ENCODE data around the gene JARID2. TPM values are rescaled to one million over a fixed set of nuclear protein-coding genes. Genes with fewer than 3 reads are reported as not detected.

Gene JARID2
- total RNA-seq, 4 donors from 2014 or later = 11.6 to 22.5 (median 16.4) TPM

- H3K36me3 ChIP-seq = peaks cover 0 to 6% of the 10 kb centered on the region in 2 donors
These were observed 284.5 kb downstream of the JARID2 start for GRCh38 chr6:15530411-15530810.

GRCh38 chr6:15531973-15532372 is 286.1 kb downstream of the JARID2 start:
- no peak for ATAC-seq
- no peak overlapping the region for H3K27ac ChIP-seq
- no peaks in the 10 kb centered on the region for H3K27me3 ChIP-seq
- peaks cover 0 to 6% of the 10 kb centered on the region in 2 donors for H3K36me3 ChIP-seq
- intact Hi-C loops (cut with DNase I; ENCODE audit: low total_unique reads) (no loop called here), in situ Hi-C loops (cut with MboI; ENCODE audit: low sequenced_read_pairs in 4 of 4) (no loop called here)
- H3K4me1 ChIP-seq = peaks cover 6 to 13% of the 10 kb centered on the region in 2 donors
- DNase-seq = no peak
- no peak for TF ChIP-seq POLR2A (IDR thresholded peaks at IDR 0.05)
- no peaks in the 10 kb centered on the region for H3K9me3 ChIP-seq
- H3K4me3 ChIP-seq = no peak overlapping the region

More at GRCh38 chr6:15530411-15530810, 284.5 kb downstream of the JARID2 start:
- no peak for TF ChIP-seq POLR2A (IDR thresholded peaks at IDR 0.05)
- TF ChIP-seq, protein P1, sequence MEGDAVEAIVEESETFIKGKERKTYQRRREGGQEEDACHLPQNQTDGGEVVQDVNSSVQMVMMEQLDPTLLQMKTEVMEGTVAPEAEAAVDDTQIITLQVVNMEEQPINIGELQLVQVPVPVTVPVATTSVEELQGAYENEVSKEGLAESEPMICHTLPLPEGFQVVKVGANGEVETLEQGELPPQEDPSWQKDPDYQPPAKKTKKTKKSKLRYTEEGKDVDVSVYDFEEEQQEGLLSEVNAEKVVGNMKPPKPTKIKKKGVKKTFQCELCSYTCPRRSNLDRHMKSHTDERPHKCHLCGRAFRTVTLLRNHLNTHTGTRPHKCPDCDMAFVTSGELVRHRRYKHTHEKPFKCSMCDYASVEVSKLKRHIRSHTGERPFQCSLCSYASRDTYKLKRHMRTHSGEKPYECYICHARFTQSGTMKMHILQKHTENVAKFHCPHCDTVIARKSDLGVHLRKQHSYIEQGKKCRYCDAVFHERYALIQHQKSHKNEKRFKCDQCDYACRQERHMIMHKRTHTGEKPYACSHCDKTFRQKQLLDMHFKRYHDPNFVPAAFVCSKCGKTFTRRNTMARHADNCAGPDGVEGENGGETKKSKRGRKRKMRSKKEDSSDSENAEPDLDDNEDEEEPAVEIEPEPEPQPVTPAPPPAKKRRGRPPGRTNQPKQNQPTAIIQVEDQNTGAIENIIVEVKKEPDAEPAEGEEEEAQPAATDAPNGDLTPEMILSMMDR (IDR thresholded peaks at IDR 0.05 in 4 of 5, conservative IDR thresholded peaks at IDR 0.05 in 1 of 5) = no peak
- no peak for ATAC-seq
- H3K4me3 ChIP-seq = no peak overlapping the region
- H3K27ac ChIP-seq = no peak overlapping the region
- intact Hi-C loops (cut with DNase I; ENCODE audit: low total_unique reads) = no loop called here
- no peaks in the 10 kb centered on the region for H3K9me3 ChIP-seq
- H3K27me3 ChIP-seq = no peaks in the 10 kb centered on the region
- no peak for DNase-seq
- H3K4me1 ChIP-seq = peaks cover 5 to 14% of the 10 kb centered on the region in 2 donors
- in situ Hi-C loops (cut with MboI; ENCODE audit: low sequenced_read_pairs in 4 of 4) = no loop called here

- H3K4me3 ChIP-seq = no peak overlapping the region
- in situ Hi-C loops (cut with MboI; ENCODE audit: low sequenced_read_pairs in 4 of 4) = no loop called here
- intact Hi-C loops (cut with DNase I; ENCODE audit: low total_unique reads) = no loop called here
- no peak for TF ChIP-seq POLR2A (IDR thresholded peaks at IDR 0.05)
- TF ChIP-seq, protein P1 (IDR thresholded peaks at IDR 0.05 in 4 of 5, conservative IDR thresholded peaks at IDR 0.05 in 1 of 5) = no peak
- no peak for ATAC-seq
- H3K4me1 ChIP-seq = peaks cover 6 to 13% of the 10 kb centered on the region in 2 donors
- peaks cover 0 to 6% of the 10 kb centered on the region in 2 donors for H3K36me3 ChIP-seq
- H3K27ac ChIP-seq = no peak overlapping the region
- no peak for DNase-seq
- H3K9me3 ChIP-seq = no peaks in the 10 kb centered on the region
- H3K27me3 ChIP-seq = no peaks in the 10 kb centered on the region
These were observed 287.6 kb downstream of the JARID2 start for GRCh38 chr6:15533379-15534026.

DNA sequence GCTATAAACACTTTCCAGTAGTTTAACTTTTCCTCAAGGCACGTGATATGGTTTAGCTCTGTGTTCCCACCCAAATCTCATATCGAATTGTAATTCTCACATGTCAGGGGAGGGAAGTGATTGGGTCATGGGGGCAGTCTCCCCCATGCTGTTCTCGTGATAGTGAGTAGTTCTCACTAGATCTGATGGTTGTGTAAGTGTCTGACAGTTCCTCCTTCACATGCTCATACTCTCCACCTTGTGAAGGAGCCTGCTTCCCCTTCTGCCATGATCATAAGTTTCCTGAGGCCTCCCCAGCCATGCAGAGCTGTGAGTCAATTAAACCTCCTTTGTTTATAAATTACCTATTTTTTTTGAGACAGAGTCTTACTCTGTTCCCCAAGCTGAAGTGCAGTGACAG is 289.1 kb downstream of the JARID2 start:
- no peak for ATAC-seq
- DNase-seq = no peak
- Histone ChIP-seq H3K36me3 (peaks cover 0 to 3% of the 10 kb centered on the region in 2 donors), H3K27me3 (no peaks in the 10 kb centered on the region), H3K9me3 (no peaks in the 10 kb centered on the region), H3K4me1 (peaks cover 6 to 13% of the 10 kb centered on the region in 2 donors), H3K4me3 (no peak overlapping the region), H3K27ac (no peak overlapping the region)
- TF ChIP-seq POLR2A (IDR thresholded peaks at IDR 0.05) = no peak
- TF ChIP-seq, protein P1 (IDR thresholded peaks at IDR 0.05 in 4 of 5, conservative IDR thresholded peaks at IDR 0.05 in 1 of 5) = no peak
- in situ Hi-C loops (cut with MboI; ENCODE audit: low sequenced_read_pairs in 4 of 4) (no loop called here), intact Hi-C loops (cut with DNase I; ENCODE audit: low total_unique reads) (no loop called here)

DNA sequence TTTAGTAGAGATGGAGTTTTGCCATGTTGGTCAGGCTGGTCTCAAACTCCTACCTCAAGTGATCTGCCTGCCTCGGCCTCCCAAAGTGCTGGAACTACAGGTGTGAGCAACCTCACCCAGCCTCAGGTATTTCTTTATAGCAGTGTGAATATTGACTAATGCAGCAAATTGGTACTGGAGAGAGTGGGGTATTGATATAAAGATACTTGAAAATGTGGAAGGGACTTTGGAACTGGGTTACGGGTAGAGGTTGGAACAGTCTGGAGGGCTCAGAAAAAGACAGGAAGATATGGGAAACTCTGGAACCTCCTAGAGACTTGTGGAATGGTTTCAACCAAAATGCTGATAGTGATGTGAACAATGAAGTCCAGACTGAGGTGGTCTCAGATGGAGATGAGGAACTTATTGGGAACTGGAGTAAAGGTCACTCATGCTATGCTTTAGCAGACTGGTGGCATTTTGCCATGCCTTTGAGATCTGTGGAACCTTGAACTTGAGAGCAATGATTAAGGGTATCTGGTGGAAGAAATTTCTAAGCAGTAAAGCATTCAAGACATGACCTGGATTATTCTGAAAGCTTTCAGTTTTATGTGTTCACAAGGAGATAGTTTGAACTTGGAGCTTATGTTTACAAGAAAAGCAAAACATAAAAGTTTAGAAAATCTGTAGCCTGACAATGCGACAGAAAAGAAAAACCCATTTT is 289.8 kb downstream of the JARID2 start:
- DNase-seq = no peak
- no peak for ATAC-seq
- Histone ChIP-seq H3K9me3 (no peaks in the 10 kb centered on the region), H3K27me3 (no peaks in the 10 kb centered on the region), H3K36me3 (no peaks in the 10 kb centered on the region), H3K4me3 (no peak overlapping the region), H3K27ac (no peak overlapping the region), H3K4me1 (peaks cover 6 to 13% of the 10 kb centered on the region in 2 donors)
- intact Hi-C loops (cut with DNase I; ENCODE audit: low total_unique reads) (no loop called here), in situ Hi-C loops (cut with MboI; ENCODE audit: low sequenced_read_pairs in 4 of 4) (no loop called here)
- no peak for TF ChIP-seq POLR2A (IDR thresholded peaks at IDR 0.05)
- TF ChIP-seq, protein P1 (IDR thresholded peaks at IDR 0.05 in 4 of 5, conservative IDR thresholded peaks at IDR 0.05 in 1 of 5) = no peak

All from gastrocnemius medialis (tissue), 4 donors.